ENCODE data around the gene LRP1.

DNA sequence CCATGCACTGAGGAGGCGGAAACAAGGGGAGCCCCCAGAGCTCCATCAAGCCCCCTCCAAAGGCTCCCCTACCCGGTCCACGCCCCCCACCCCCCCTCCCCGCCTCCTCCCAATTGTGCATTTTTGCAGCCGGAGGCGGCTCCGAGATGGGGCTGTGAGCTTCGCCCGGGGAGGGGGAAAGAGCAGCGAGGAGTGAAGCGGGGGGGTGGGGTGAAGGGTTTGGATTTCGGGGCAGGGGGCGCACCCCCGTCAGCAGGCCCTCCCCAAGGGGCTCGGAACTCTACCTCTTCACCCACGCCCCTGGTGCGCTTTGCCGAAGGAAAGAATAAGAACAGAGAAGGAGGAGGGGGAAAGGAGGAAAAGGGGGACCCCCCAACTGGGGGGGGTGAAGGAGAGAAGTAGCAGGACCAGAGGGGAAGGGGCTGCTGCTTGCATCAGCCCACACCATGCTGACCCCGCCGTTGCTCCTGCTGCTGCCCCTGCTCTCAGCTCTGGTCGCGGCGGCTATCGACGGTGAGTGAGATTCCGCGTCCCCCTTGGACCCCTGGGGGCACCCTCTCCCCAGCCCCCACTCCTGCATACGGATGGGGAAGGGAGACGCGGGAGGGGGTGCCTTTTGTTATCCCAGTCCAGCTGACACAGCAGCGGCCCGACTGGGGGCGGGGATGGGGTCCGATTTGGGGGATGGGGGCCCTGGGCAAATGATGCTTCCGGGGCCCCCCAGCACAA, 400 bp downstream of the LRP1 start:
- TF ChIP-seq, protein P1, sequence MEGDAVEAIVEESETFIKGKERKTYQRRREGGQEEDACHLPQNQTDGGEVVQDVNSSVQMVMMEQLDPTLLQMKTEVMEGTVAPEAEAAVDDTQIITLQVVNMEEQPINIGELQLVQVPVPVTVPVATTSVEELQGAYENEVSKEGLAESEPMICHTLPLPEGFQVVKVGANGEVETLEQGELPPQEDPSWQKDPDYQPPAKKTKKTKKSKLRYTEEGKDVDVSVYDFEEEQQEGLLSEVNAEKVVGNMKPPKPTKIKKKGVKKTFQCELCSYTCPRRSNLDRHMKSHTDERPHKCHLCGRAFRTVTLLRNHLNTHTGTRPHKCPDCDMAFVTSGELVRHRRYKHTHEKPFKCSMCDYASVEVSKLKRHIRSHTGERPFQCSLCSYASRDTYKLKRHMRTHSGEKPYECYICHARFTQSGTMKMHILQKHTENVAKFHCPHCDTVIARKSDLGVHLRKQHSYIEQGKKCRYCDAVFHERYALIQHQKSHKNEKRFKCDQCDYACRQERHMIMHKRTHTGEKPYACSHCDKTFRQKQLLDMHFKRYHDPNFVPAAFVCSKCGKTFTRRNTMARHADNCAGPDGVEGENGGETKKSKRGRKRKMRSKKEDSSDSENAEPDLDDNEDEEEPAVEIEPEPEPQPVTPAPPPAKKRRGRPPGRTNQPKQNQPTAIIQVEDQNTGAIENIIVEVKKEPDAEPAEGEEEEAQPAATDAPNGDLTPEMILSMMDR (IDR thresholded peaks at IDR 0.05; ENCODE audit: low read depth, low read length, poor library complexity, severe bottlenecking) = no peak
- no peak for TF ChIP-seq EZH2phosphoT487 (IDR thresholded peaks at IDR 0.05; ENCODE audit: borderline replicate concordance, low read length)

Measured in DOHH2 (cell line).